Measurements from ENCODE around the gene GAREM1. TPM values are rescaled to one million over a fixed set of nuclear protein-coding genes. Genes with fewer than 3 reads are reported as not detected.
A peak's percentile ranks its signal among the peaks of the same experiment; 100 is the strongest.

GAREM1 gene
- total and polyA plus RNA-seq, 4 donors = 1.5 to 7.5 (median 2.0) TPM

- Histone ChIP-seq H3K9me3 (ENCODE audit: control insufficient read depth in 4 of 4, low read length in 3 of 4) (no peaks in the 10 kb centered on the region), H3K27me3 (ENCODE audit: control insufficient read depth in 4 of 4, insufficient read depth in 4 of 4, low read length in 3 of 4) (no peaks in the 10 kb centered on the region), H3K27ac (ENCODE audit: low read depth in 1 of 2, low read length in 2 of 2) (no peak overlapping the region), H3K9ac (ENCODE audit: low read depth in 1 of 2, low read length in 2 of 2) (no peak overlapping the region), H3K36me3 (ENCODE audit: control insufficient read depth in 4 of 4, insufficient read depth in 3 of 4, low read depth in 1 of 4, low read length in 3 of 4) (no peaks in the 10 kb centered on the region), H3K4me1 (ENCODE audit: control insufficient read depth in 4 of 4, insufficient read depth in 4 of 4, low read length in 3 of 4) (peaks cover 0 to 10% (median 2%) of the 10 kb centered on the region in 4 donors), H3K4me3 (ENCODE audit: low read depth in 1 of 3, low read length in 3 of 3) (no peak overlapping the region)
- WGBS = 35% methylated on average over 3 of the region's 3 CpGs
- TF ChIP-seq MAX (IDR thresholded peaks at IDR 0.05) = no peak
- TF ChIP-seq FOXA2 (IDR thresholded peaks at IDR 0.05) = no peak
- no peak for DNase-seq (ENCODE audit: low spot score)
Observed at GRCh38 chr18:32393407-32393806, 77.3 kb downstream of the GAREM1 start.

DNA sequence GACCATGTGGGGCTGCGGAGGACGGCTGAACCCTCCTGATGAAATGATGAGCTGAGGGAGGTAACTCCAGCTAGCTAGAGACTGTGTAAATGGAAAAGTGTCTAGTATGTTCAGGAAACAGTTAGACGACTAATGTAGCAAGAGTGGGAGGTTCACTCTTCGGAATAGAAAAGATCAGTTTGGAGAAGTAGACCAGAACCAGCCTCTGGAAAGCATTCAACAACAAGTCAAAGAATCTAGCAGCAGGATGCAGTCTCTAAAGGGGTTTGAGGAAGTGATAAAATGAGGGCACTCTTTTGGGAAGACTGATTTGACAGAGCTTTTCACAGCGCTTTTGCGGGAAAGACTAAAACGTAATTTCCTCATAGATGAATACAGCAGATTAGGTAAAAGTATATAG, 79.6 kb downstream of the GAREM1 start:
- H3K4me1 ChIP-seq (ENCODE audit: control insufficient read depth in 4 of 4, insufficient read depth in 4 of 4, low read length in 3 of 4) = peaks cover 0 to 10% (median 2%) of the 10 kb centered on the region in 4 donors
- no peak overlapping the region for H3K4me3 ChIP-seq (ENCODE audit: low read depth in 1 of 3, low read length in 3 of 3)
- 86% methylated on average over 7 of the region's 7 CpGs for WGBS
- H3K27ac ChIP-seq (ENCODE audit: low read depth in 1 of 2, low read length in 2 of 2) = no peak overlapping the region
- H3K9ac ChIP-seq (ENCODE audit: low read depth in 1 of 2, low read length in 2 of 2) = no peak overlapping the region
- no peaks in the 10 kb centered on the region for H3K9me3 ChIP-seq (ENCODE audit: control insufficient read depth in 4 of 4, low read length in 3 of 4)
- no peak for DNase-seq (ENCODE audit: low spot score)
- H3K36me3 ChIP-seq (ENCODE audit: control insufficient read depth in 4 of 4, insufficient read depth in 3 of 4, low read depth in 1 of 4, low read length in 3 of 4) = no peaks in the 10 kb centered on the region
- TF ChIP-seq ATF3 (IDR thresholded peaks at IDR 0.05) (no peak), TAF1 (conservative IDR thresholded peaks at IDR 0.05) (no peak), GABPA (IDR thresholded peaks at IDR 0.05 in 1 of 2, conservative IDR thresholded peaks at IDR 0.05 in 1 of 2) (no peak), JUND (IDR thresholded peaks at IDR 0.05) (no peak), CTCF (IDR thresholded peaks at IDR 0.05; ENCODE audit: low read depth, low read length, missing input control) (no peak), YY1 (IDR thresholded peaks at IDR 0.05) (no peak), RAD21 (IDR thresholded peaks at IDR 0.05) (no peak), RXRA (IDR thresholded peaks at IDR 0.05) (no peak)
- no peaks in the 10 kb centered on the region for H3K27me3 ChIP-seq (ENCODE audit: control insufficient read depth in 4 of 4, insufficient read depth in 4 of 4, low read length in 3 of 4)

DNA sequence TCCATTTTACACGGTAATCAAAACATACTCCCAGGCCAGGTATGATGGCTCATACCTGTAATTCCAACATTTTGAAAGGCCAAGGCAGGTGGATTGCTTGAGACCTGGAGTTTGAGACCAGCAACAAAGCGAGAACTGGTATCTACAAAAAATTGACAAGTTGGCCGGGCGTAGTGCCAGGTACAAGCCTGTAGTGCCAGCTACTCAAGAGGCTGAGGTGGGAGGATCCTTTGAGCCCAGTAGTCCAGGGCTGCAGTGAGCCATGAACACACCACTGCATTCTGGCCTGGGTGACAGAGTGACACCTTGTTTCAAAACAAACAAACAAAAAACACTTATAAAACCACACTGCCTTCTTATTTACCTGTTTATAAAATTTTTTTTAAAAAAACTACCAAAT, 80.8 kb downstream of the GAREM1 start:
- Histone ChIP-seq H3K4me1 (ENCODE audit: control insufficient read depth in 4 of 4, insufficient read depth in 4 of 4, low read length in 3 of 4) (peaks cover 0 to 10% (median 2%) of the 10 kb centered on the region in 4 donors), H3K9ac (ENCODE audit: low read depth in 1 of 2, low read length in 2 of 2) (no peak overlapping the region), H3K36me3 (ENCODE audit: control insufficient read depth in 4 of 4, insufficient read depth in 3 of 4, low read depth in 1 of 4, low read length in 3 of 4) (no peaks in the 10 kb centered on the region), H3K27ac (ENCODE audit: low read depth in 1 of 2, low read length in 2 of 2) (no peak overlapping the region), H3K27me3 (ENCODE audit: control insufficient read depth in 4 of 4, insufficient read depth in 4 of 4, low read length in 3 of 4) (no peaks in the 10 kb centered on the region), H3K4me3 (ENCODE audit: low read depth in 1 of 3, low read length in 3 of 3) (no peak overlapping the region), H3K9me3 (ENCODE audit: control insufficient read depth in 4 of 4, low read length in 3 of 4) (no peaks in the 10 kb centered on the region)
- no peak for DNase-seq (ENCODE audit: low spot score)
- 37% methylated on average over 4 of the region's 4 CpGs for WGBS
- TF ChIP-seq SP1 (IDR thresholded peaks at IDR 0.05) (no peak), JUND (IDR thresholded peaks at IDR 0.05) (no peak), HNF4A (conservative IDR thresholded peaks at IDR 0.05) (peak in 1 of 2 donors; percentile 20), HNF4G (IDR thresholded peaks at IDR 0.05) (no peak), NR2F2 (IDR thresholded peaks at IDR 0.05) (no peak), YY1 (IDR thresholded peaks at IDR 0.05) (no peak), GABPA (IDR thresholded peaks at IDR 0.05 in 1 of 2, conservative IDR thresholded peaks at IDR 0.05 in 1 of 2) (no peak), MAX (IDR thresholded peaks at IDR 0.05) (no peak), CTCF (IDR thresholded peaks at IDR 0.05; ENCODE audit: low read depth, low read length, missing input control) (no peak), RAD21 (IDR thresholded peaks at IDR 0.05) (peak in 1 of 2 donors; percentile 29)
- TF ChIP-seq, protein P1, sequence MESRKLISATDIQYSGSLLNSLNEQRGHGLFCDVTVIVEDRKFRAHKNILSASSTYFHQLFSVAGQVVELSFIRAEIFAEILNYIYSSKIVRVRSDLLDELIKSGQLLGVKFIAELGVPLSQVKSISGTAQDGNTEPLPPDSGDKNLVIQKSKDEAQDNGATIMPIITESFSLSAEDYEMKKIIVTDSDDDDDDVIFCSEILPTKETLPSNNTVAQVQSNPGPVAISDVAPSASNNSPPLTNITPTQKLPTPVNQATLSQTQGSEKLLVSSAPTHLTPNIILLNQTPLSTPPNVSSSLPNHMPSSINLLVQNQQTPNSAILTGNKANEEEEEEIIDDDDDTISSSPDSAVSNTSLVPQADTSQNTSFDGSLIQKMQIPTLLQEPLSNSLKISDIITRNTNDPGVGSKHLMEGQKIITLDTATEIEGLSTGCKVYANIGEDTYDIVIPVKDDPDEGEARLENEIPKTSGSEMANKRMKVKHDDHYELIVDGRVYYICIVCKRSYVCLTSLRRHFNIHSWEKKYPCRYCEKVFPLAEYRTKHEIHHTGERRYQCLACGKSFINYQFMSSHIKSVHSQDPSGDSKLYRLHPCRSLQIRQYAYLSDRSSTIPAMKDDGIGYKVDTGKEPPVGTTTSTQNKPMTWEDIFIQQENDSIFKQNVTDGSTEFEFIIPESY (IDR thresholded peaks at IDR 0.05) = no peak
